ENCODE data around the gene CELF4.

DNA sequence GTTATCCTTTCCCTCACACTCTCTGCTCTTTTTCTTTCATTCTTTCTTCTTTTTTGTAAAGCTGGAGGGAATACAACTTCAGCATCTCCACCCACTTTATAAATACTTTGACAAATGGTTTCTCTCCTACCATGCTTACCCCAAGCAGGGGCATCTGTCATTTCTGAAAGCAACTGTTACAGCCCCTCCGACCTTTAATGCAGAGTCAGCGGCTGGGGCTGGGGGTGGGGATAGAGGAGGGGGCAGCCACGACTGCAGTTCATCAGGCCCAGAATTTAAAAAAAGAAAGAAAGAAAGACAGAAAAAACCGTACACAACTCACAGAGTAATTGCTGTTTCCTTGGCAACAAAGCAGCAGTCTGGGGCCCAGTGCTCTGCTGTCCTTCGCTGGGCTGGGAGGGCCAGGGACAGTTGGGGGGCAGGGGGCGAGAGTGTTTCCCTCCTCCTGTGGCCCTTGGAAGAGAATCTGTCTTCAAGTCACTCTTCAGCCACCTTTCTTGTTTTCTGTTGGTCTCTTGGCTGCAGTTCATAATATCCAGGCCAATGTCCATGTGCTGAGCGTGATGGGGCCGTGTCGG lies 53.8 kb downstream of the CELF4 start:
- TF ChIP-seq, protein P1, sequence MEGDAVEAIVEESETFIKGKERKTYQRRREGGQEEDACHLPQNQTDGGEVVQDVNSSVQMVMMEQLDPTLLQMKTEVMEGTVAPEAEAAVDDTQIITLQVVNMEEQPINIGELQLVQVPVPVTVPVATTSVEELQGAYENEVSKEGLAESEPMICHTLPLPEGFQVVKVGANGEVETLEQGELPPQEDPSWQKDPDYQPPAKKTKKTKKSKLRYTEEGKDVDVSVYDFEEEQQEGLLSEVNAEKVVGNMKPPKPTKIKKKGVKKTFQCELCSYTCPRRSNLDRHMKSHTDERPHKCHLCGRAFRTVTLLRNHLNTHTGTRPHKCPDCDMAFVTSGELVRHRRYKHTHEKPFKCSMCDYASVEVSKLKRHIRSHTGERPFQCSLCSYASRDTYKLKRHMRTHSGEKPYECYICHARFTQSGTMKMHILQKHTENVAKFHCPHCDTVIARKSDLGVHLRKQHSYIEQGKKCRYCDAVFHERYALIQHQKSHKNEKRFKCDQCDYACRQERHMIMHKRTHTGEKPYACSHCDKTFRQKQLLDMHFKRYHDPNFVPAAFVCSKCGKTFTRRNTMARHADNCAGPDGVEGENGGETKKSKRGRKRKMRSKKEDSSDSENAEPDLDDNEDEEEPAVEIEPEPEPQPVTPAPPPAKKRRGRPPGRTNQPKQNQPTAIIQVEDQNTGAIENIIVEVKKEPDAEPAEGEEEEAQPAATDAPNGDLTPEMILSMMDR (IDR thresholded peaks at IDR 0.05; ENCODE audit: borderline replicate concordance, extremely low read depth, low read length, poor library complexity, severe bottlenecking), result no peak
- no peak for TF ChIP-seq EZH2 (IDR thresholded peaks at IDR 0.05; ENCODE audit: borderline replicate concordance, low read depth, low read length, severe bottlenecking)

All from DND-41 (cell line).